Ascending aorta (tissue), 2 donors: ENCODE measurements around the gene TRERF1. TPM values are rescaled to one million over a fixed set of nuclear protein-coding genes. Genes with fewer than 3 reads are reported as not detected.

Experiments
- DNase-seq, 2 donors: peaks; one replicate each; pipeline ENCODE4 v3.0.0-alpha.2; 2019; ENCODE audit warnings: low spot score in 2 of 2
- H3K27ac ChIP-seq, 2 donors: fragments of 200-600 bp; sonication (generic); one replicate each; pipeline ENCODE4 v1.5.1; 2016 to 2017; ENCODE audit warnings: mild to moderate bottlenecking in 1 of 2
- H3K27me3 ChIP-seq: fragments of 200-600 bp; sonication (generic); one replicate; pipeline ENCODE4 v1.5.1; 2017
- H3K36me3 ChIP-seq, 2 donors: fragments of 200-600 bp; sonication (generic); one replicate each; pipeline ENCODE4 v1.5.1; 2016
- H3K4me1 ChIP-seq, 2 donors: fragments of 200-600 bp; sonication (generic); one replicate each; pipeline ENCODE4 v1.5.1; 2016 to 2017; ENCODE audit warnings: mild to moderate bottlenecking in 1 of 2
- H3K4me3 ChIP-seq, 2 donors: fragments of 200-600 bp; sonication (generic); one replicate each; pipeline ENCODE4 v1.5.1; 2016 to 2017; ENCODE audit warnings: mild to moderate bottlenecking in 1 of 2
- H3K9me3 ChIP-seq, 2 donors: fragments of 200-600 bp; sonication (generic); one replicate each; pipeline ENCODE4 v1.5.1; 2016
- intact Hi-C: fragments of 100-400 bp; cut with DNase I; formaldehyde crosslinking; loops from one replicate; pipeline ENCODE4 v1.15.1; 2023
- total RNA-seq: library from RNA; depleted of rRNA; stranded (reverse); fragments of >200 nt; gene quantifications from one replicate; pipeline ENCODE4 v1.1.0, GENCODE V29; 2016
- TF ChIP-seq, protein P1 (sequence below), 3 experiments: fragments of 200-600 bp in 2 of 3; fragments of 450-650 bp in 1 of 3; sonication (generic) in 2 of 3; IDR thresholded peaks; one replicate each; pipeline ENCODE4 v1.5.1; 2016 to 2019; ENCODE audit warnings: antibody characterized with exemption in 3 of 3, mild to moderate bottlenecking in 1 of 3, moderate library complexity in 1 of 3

Gene TRERF1
- total RNA-seq, 1 donor from 2014 or later = 34.1 TPM

- Histone ChIP-seq H3K27ac (no peak overlapping the region), H3K27me3 (no peaks in the 10 kb centered on the region), H3K36me3 (no peaks in the 10 kb centered on the region), H3K9me3 (no peaks in the 10 kb centered on the region), H3K4me3 (no peak overlapping the region), H3K4me1 (no peaks in the 10 kb centered on the region)
- intact Hi-C loops = no loop called here
- no peak for DNase-seq
- TF ChIP-seq, protein P1, sequence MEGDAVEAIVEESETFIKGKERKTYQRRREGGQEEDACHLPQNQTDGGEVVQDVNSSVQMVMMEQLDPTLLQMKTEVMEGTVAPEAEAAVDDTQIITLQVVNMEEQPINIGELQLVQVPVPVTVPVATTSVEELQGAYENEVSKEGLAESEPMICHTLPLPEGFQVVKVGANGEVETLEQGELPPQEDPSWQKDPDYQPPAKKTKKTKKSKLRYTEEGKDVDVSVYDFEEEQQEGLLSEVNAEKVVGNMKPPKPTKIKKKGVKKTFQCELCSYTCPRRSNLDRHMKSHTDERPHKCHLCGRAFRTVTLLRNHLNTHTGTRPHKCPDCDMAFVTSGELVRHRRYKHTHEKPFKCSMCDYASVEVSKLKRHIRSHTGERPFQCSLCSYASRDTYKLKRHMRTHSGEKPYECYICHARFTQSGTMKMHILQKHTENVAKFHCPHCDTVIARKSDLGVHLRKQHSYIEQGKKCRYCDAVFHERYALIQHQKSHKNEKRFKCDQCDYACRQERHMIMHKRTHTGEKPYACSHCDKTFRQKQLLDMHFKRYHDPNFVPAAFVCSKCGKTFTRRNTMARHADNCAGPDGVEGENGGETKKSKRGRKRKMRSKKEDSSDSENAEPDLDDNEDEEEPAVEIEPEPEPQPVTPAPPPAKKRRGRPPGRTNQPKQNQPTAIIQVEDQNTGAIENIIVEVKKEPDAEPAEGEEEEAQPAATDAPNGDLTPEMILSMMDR (IDR thresholded peaks at IDR 0.05) = no peak
Measured at GRCh38 chr6:42184475-42184874, 267.3 kb downstream of the TRERF1 start.

DNA sequence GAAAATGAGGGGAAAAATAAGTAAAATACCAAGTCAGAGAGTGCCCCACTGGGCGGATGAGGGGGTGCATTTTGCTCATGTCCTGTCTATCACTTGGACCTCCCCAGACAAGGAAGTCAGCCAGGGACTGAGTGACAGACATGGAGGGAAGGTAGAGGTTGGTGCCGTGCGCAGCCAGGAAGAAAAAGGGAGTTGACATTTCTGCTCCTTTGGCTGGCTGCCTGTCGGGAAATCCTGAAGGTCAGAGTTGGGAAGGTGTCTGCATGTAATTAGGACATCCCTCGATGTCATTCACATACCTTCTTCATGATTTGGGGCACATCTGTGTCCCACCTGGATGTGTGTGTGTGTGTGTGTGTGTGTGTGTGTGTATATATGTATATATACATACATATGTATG, 269.6 kb downstream of the TRERF1 start:
- no peak for DNase-seq
- Histone ChIP-seq H3K4me1 (no peaks in the 10 kb centered on the region), H3K4me3 (no peak overlapping the region), H3K36me3 (no peaks in the 10 kb centered on the region), H3K27me3 (no peaks in the 10 kb centered on the region), H3K9me3 (no peaks in the 10 kb centered on the region), H3K27ac (no peak overlapping the region)
- intact Hi-C loops = no loop called here
- TF ChIP-seq, protein P1 (IDR thresholded peaks at IDR 0.05) = no peak

GRCh38 chr6:42179945-42180313, 271.8 kb downstream of the TRERF1 start:
- no peaks in the 10 kb centered on the region for H3K27me3 ChIP-seq
- no peaks in the 10 kb centered on the region for H3K36me3 ChIP-seq
- DNase-seq = no peak
- no peak overlapping the region for H3K4me3 ChIP-seq
- H3K9me3 ChIP-seq = no peaks in the 10 kb centered on the region
- intact Hi-C loops = no loop called here
- no peaks in the 10 kb centered on the region for H3K4me1 ChIP-seq
- TF ChIP-seq, protein P1 (IDR thresholded peaks at IDR 0.05) = no peak
- H3K27ac ChIP-seq = no peak overlapping the region

- H3K9me3 ChIP-seq = no peaks in the 10 kb centered on the region
- H3K36me3 ChIP-seq = no peaks in the 10 kb centered on the region
- no peak overlapping the region for H3K4me3 ChIP-seq
- TF ChIP-seq, protein P1 (IDR thresholded peaks at IDR 0.05) = no peak
- H3K27ac ChIP-seq = no peak overlapping the region
- intact Hi-C loops = no loop called here
- no peak for DNase-seq
- no peaks in the 10 kb centered on the region for H3K27me3 ChIP-seq
- no peaks in the 10 kb centered on the region for H3K4me1 ChIP-seq
Measured at GRCh38 chr6:42179261-42179944, 272.3 kb downstream of the TRERF1 start.

DNA sequence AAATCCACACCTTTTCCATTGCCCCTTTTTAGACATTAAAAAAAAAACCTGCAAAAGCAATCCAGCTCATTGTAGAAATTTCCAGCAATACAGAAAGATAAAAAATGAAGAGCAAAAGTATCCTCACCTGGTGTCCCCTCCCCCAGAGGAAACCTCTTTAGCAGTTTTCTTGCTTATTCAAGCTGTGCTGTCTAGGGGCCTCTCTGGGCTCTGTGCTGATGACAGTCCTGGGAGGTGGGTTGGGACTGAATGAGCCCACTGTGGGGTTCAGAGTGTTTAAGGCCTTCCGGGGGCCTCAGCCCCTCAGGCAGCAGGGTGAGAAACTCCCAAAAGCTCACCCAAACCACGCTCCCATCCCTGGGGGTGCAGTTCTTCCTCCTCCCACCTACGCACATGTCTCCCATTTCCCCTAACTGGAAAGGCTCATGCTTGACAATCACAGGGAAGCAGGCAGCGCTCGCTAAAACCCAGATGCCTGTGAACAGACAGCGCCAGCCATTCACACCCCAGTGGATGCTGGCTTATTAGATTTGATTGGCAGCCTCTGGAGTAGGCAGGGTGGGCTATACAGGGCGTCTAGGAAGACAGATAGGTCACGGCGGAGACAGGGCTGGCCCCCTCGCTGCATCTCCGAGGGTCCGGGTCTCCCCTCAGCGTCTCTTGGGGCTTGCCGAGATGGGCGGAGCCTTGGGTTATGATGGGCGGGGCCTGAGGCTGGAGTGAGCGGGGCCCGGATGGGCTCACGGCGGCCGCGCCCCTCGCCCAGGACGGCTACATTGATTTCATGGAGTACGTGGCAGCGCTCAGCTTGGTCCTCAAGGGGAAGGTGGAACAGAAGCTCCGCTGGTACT, 274.0 kb downstream of the TRERF1 start:
- TF ChIP-seq, protein P1 (IDR thresholded peaks at IDR 0.05) = no peak
- no peak for DNase-seq
- intact Hi-C loops = no loop called here
- Histone ChIP-seq H3K4me3 (no peak overlapping the region), H3K4me1 (no peaks in the 10 kb centered on the region), H3K27ac (no peak overlapping the region), H3K36me3 (no peaks in the 10 kb centered on the region), H3K9me3 (no peaks in the 10 kb centered on the region), H3K27me3 (no peaks in the 10 kb centered on the region)
